Adrenal gland (tissue), 12 donors: ENCODE measurements around the gene SLC25A6. TPM values are rescaled to one million over a fixed set of nuclear protein-coding genes. Genes with fewer than 3 reads are reported as not detected.
A peak's percentile ranks its signal among the peaks of the same experiment; 100 is the strongest.

Experiments
- DNase-seq, 7 donors: peaks; one replicate each; pipeline ENCODE4 v3.0.0-alpha.2; 2019 to 2020
- H3K27ac ChIP-seq, 5 donors: fragments of 200-600 bp; sonication (generic) in 4 of 5; 1 replicate in 3 of 5; 2 replicates in 2 of 5; pipeline versions ENCODE4 v1.5.1 to v1.8.0; 2016 to 2020; ENCODE audit warnings: mild to moderate bottlenecking in 1 of 5
- H3K27me3 ChIP-seq: fragments of 200-600 bp; 2 replicates; pipeline ENCODE4 v1.8.0; 2021
- H3K36me3 ChIP-seq, 2 donors: fragments of 200-600 bp; replicated peaks in 1 of 2; 1 replicate in 1 of 2; 2 replicates in 1 of 2; pipeline versions ENCODE4 v1.5.1 to v1.8.0; 2018 to 2022
- H3K4me1 ChIP-seq, 2 donors: fragments of 200-600 bp; replicated peaks in 1 of 2; 1 replicate in 1 of 2; 2 replicates in 1 of 2; pipeline versions ENCODE4 v1.5.1 to v1.8.0; 2018 to 2021
- H3K4me3 ChIP-seq, 4 donors: fragments of 200-600 bp; sonication (generic) in 3 of 4; one replicate each; pipeline ENCODE4 v1.5.1; 2016 to 2018
- H3K9me3 ChIP-seq, 3 donors: fragments of 200-600 bp; sonication (generic) in 1 of 3; replicated peaks in 1 of 3; 1 replicate in 2 of 3; 2 replicates in 1 of 3; pipeline versions ENCODE4 v1.5.1 to v1.8.0; 2016 to 2021
- CTCF ChIP-seq, 6 experiments: fragments of 450-650 bp in 4 of 6; fragments of 200-600 bp in 2 of 6; sonication (generic) in 1 of 6; IDR thresholded peaks; 1 replicate in 5 of 6; 2 replicates in 1 of 6; pipeline versions ENCODE4 v1.5.1 to v1.8.0; 2016 to 2021; ENCODE audit warnings: antibody characterized with exemption in 6 of 6, mild to moderate bottlenecking in 2 of 6, moderate library complexity in 1 of 6
- POLR2A ChIP-seq, 2 donors: fragments of 450-650 bp; IDR thresholded peaks; one replicate each; pipeline ENCODE4 v1.6.1; 2017; ENCODE audit warnings: antibody characterized with exemption in 2 of 2, mild to moderate bottlenecking in 2 of 2, moderate library complexity in 1 of 2
- WGBS, 4 donors: extraction: QIAGEN DNeasy Blood & Tissue Kit in 2 of 4; methylation state at CpG; one replicate each; pipeline versions ENCODE4 v1.1.5 to v1.1.7; 2013 to 2017; 5-methylcytosine and 5-hydroxymethylcytosine counted together
- intact Hi-C, 2 donors: fragments of 100-400 bp; cut with DNase I; formaldehyde crosslinking; loops; one replicate each; pipeline versions ENCODE4 v1.14.1 to v1.15.0; 2022 to 2023
- polyA plus RNA-seq, 3 donors: library from polyadenylated mRNA; stranded (reverse); fragments of 200-250 nt in 2 of 3; fragments of 350-450 nt in 1 of 3; fragmentation: Illumina TruSeq in 1 of 3; extraction: RNeasy Lipid Tissue Mini Kit (QIAGEN cat#74804) in 1 of 3; gene quantifications; one replicate each; pipeline ENCODE4 v1.2.3, GENCODE V29; 2013 to 2014
- total RNA-seq, 9 donors: library from RNA; depleted of rRNA in 4 of 9; stranded (reverse); fragments of >200 nt in 4 of 9; fragments of 120-200 nt in 1 of 9; fragmentation: NEBNext Ultra II Directional in 1 of 9; extraction: Animal tissue kit (Norgen Biotek cat#: 25700) in 1 of 9; gene quantifications; one replicate each; pipeline versions ENCODE4 v1.1.0 to v1.2.4, GENCODE V29; 2013 to 2023
- donor health status: healthy with polysubstance abuse.
- donor health status: Bipolar disorder and iron deficiency.
- donor health status: DM: yes; HTN: yes; CAD: no.
- donor health status: DM: no; HTN: no; CAD: no.
- donor health status: DM: no; HTN: no; CAD: no.
- donor health status: DM: yes; HTN: yes; CAD: no.

Gene SLC25A6
- total and polyA plus RNA-seq, 12 donors: 183 to 509 (median 387) TPM

- TF ChIP-seq CTCF (IDR thresholded peaks at IDR 0.05) (no peak), POLR2A (IDR thresholded peaks at IDR 0.05) (no peak)
- no peak overlapping the region for H3K27ac ChIP-seq
Measured at GRCh38 chrX:1425381-1425780, 33.5 kb upstream of the SLC25A6 start.

GRCh38 chrX:1424147-1424851 lies 32.4 kb upstream of the SLC25A6 start:
- DNase-seq: peak in 1 of 7 donors; percentile 1
- peaks cover 0 to 14% of the 10 kb centered on the region in 2 donors for H3K36me3 ChIP-seq
- H3K4me3 ChIP-seq: no peak overlapping the region
- intact Hi-C loops: no loop called here
- H3K27ac ChIP-seq: no peak overlapping the region
- H3K27me3 ChIP-seq: no peaks in the 10 kb centered on the region
- WGBS, 4 donors: 73 to 89% (median 79%) methylated on average over 9 of the region's 9 CpGs
- no peaks in the 10 kb centered on the region for H3K9me3 ChIP-seq
- H3K4me1 ChIP-seq: no peaks in the 10 kb centered on the region
- TF ChIP-seq POLR2A (IDR thresholded peaks at IDR 0.05): no peak
- no peak for TF ChIP-seq CTCF (IDR thresholded peaks at IDR 0.05)

More at GRCh38 chrX:1425381-1425780, 33.5 kb upstream of the SLC25A6 start:
- 76 to 93% (median 82%) methylated on average over 10 of the region's 10 CpGs for WGBS, 4 donors
- Histone ChIP-seq H3K4me1 (no peaks in the 10 kb centered on the region), H3K4me3 (no peak overlapping the region), H3K9me3 (no peaks in the 10 kb centered on the region), H3K36me3 (peaks cover 0 to 14% of the 10 kb centered on the region in 2 donors), H3K27me3 (no peaks in the 10 kb centered on the region)
- DNase-seq: no peak
- intact Hi-C loops: no loop called here

- no peaks in the 10 kb centered on the region for H3K9me3 ChIP-seq
- no peaks in the 10 kb centered on the region for H3K4me1 ChIP-seq
- intact Hi-C loops: no loop called here
- no peak overlapping the region for H3K27ac ChIP-seq
- H3K36me3 ChIP-seq: peaks cover 0 to 18% of the 10 kb centered on the region in 2 donors
- no peak overlapping the region for H3K4me3 ChIP-seq
- TF ChIP-seq CTCF (IDR thresholded peaks at IDR 0.05): no peak
- TF ChIP-seq POLR2A (IDR thresholded peaks at IDR 0.05): no peak
- 50 to 86% (median 63%) methylated on average over 2 of the region's 2 CpGs for WGBS, 4 donors
- DNase-seq: no peak
- H3K27me3 ChIP-seq: no peaks in the 10 kb centered on the region
Measured at GRCh38 chrX:1423215-1423614, 31.3 kb upstream of the SLC25A6 start.

GRCh38 chrX:1422135-1422465 lies 30.2 kb upstream of the SLC25A6 start:
- Histone ChIP-seq H3K27me3 (no peaks in the 10 kb centered on the region), H3K4me1 (no peaks in the 10 kb centered on the region), H3K36me3 (peaks cover 0 to 14% of the 10 kb centered on the region in 2 donors), H3K27ac (no peak overlapping the region), H3K4me3 (no peak overlapping the region), H3K9me3 (no peaks in the 10 kb centered on the region)
- no peak for DNase-seq
- no peak for TF ChIP-seq CTCF (IDR thresholded peaks at IDR 0.05)
- TF ChIP-seq POLR2A (IDR thresholded peaks at IDR 0.05): no peak
- WGBS, 4 donors: 95 to 100% (median 99%) methylated on average over 2 to 4 of the region's 4 CpGs
- intact Hi-C loops: no loop called here
